ENCODE measurements around the gene SYT12. TPM values are rescaled to one million over a fixed set of nuclear protein-coding genes. Genes with fewer than 3 reads are reported as not detected.

Gene SYT12
- total and polyA plus RNA-seq, 2 of the 8 experiments (the other 6 are each of a cell fraction or from before 2014, with no cell fraction given) = 1.4 to 3.3 TPM

DNA sequence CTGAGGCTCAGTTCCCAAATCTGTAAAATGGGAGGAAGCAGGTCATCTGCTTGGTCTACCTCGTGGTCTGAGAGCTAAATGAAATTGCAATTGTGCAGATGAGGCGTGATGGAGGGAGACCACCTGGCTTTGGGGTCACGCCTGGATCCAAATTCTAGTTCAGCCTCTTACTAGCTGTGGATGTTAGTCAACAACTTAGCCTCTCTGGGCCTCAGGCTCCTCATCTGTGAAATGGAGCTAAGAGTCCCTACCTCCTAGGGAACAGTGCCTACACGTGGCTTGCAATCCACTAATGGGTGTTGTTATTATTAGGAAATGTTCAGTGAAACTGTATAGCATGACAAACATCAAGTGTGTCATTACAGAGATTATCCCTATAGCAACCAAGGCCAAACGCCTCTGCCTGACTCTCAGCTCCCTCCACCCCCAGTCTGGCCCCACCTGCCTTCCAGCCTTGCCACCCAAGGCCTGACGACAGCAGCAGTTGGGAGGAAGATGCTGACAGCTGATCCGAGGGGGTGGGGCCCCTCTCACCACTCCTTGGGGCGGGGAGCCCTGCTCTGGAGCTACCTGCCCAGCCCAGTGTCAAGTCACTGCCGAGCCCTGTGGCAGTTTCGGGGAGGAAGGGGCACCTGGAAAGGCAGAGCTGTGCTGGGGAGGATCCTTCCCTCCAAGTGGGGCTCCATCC is 32.0 kb downstream of the SYT12 start:
- FAIRE-seq (no peak), DNase-seq (ENCODE audit: low read depth in 1 of 2, low spot score in 2 of 2) (no peak)
- H3K14ac ChIP-seq (ENCODE audit: insufficient read length) = no peak overlapping the region
- 0 out of 2 replicates have a peak overlapping the region, but pooled peaks have one; percentile 2 for H2BK12ac ChIP-seq (ENCODE audit: low read depth, low read length)
- H4K8ac ChIP-seq (ENCODE audit: extremely low read depth, insufficient read depth, low read length) = no peak overlapping the region
- no peak overlapping the region; the same call in 1 of the 2 replicates for H2BK20ac ChIP-seq (ENCODE audit: low read length)
- peaks cover 0 to 13% (median 6%) of the 10 kb centered on the region in 4 experiments; a peak in 5 of 7 replicates for H3K27me3 ChIP-seq (replicated peaks in 1 of 4; ENCODE audit: control insufficient read depth in 3 of 4, extremely low read depth in 1 of 4, insufficient read depth in 3 of 4, low read length in 3 of 4)
- no peak overlapping the region for H3K27ac ChIP-seq (ENCODE audit: low read depth, low read length)
- WGBS, 2 experiments (ENCODE audit: extremely low coverage in 1 of 2, insufficient coverage in 1 of 2, insufficient read length in 1 of 2, insufficient replicate concordance in 2 of 2, low coverage in 1 of 2, low lambda C conversion rate in 2 of 2, missing lambda C conversion rate in 1 of 2) = 67% methylated on average over 7 of the region's 10 CpGs; no CpG with 5 or more reads in 1 of the 2 experiments
- H2BK15ac ChIP-seq (ENCODE audit: low read length) = no peak overlapping the region
- H3K4ac ChIP-seq (replicated peaks; ENCODE audit: insufficient read length, low read depth, low read length) = no peak overlapping the region
- H3K4me2 ChIP-seq (ENCODE audit: insufficient read depth in 1 of 2, low read depth in 2 of 2, low read length in 2 of 2) = no peak overlapping the region; a peak in 1 of 4 replicates
- H3K36me3 ChIP-seq (ENCODE audit: control insufficient read depth in 2 of 4, insufficient read depth in 4 of 4, low read length in 3 of 4) = no peaks in the 10 kb centered on the region
- H3K79me1 ChIP-seq (ENCODE audit: low read depth, low read length) = no peaks in the 10 kb centered on the region
- no peak overlapping the region for H3K23ac ChIP-seq (ENCODE audit: insufficient read length)
- H2AK5ac ChIP-seq (ENCODE audit: low read depth, low read length) = peak overlapping the region; percentile 7; the same call in 1 of the 2 replicates
- H4K91ac ChIP-seq (replicated peaks; ENCODE audit: insufficient read length, low read length) = no peak overlapping the region
- H4K20me1 ChIP-seq (replicated peaks in 1 of 2; ENCODE audit: control insufficient read depth in 1 of 2, insufficient read depth in 2 of 2, low read length in 2 of 2) = no peaks in the 10 kb centered on the region
- H3K18ac ChIP-seq (ENCODE audit: extremely low read depth, low read length) = no peak overlapping the region
- H3K9ac ChIP-seq (replicated peaks in 1 of 4; ENCODE audit: extremely low read depth in 1 of 4, low read depth in 3 of 4, low read length in 3 of 4) = no peak overlapping the region
- no peak for TF ChIP-seq SUZ12 (IDR thresholded peaks at IDR 0.05; ENCODE audit: low read length)
- TF ChIP-seq NRF1 (IDR thresholded peaks at IDR 0.05; ENCODE audit: low read depth, low read length) = no peak
- 0 out of 4 replicates have a peak, but pooled peaks of 1 of the 2 experiments have one; percentile 6 for TF ChIP-seq SIN3A (conservative IDR thresholded peaks at IDR 0.05 in 1 of 2, IDR thresholded peaks at IDR 0.05 in 1 of 2; ENCODE audit: low read depth in 1 of 2, low read length in 2 of 2)
- TF ChIP-seq KDM1A (IDR thresholded peaks at IDR 0.05; ENCODE audit: borderline replicate concordance, low read length) = peak; percentile 74; the same call in 1 of the 2 replicates
- POLR2A ChIA-PET (ENCODE audit: partially characterized antibody) = interaction anchor here (0.7 to 2.9 kb wide), 4 partner anchors 16 to 96 kb away, joined by 3 to 16 read pairs (median 4); no protein-coding TSS in a partner anchor
- H4K5ac ChIP-seq (ENCODE audit: insufficient read length, low read depth, low read length) = no peak overlapping the region
- no peak overlapping the region for H2AFZ ChIP-seq (ENCODE audit: low read length)
- no peaks in the 10 kb centered on the region for H3K9me3 ChIP-seq (ENCODE audit: insufficient read depth in 2 of 2, low read depth in 1 of 2, low read length in 1 of 2)
- no peak overlapping the region for H3K4me3 ChIP-seq (ENCODE audit: extremely low read depth in 1 of 4, insufficient read depth in 2 of 4, low read depth in 3 of 4, low read length in 4 of 4)
- peaks cover 4 to 25% (median 15%) of the 10 kb centered on the region in 4 experiments for H3K4me1 ChIP-seq (replicated peaks in 1 of 4; ENCODE audit: control insufficient read depth in 3 of 4, insufficient read depth in 4 of 4, low read length in 3 of 4)
- CTCF ChIA-PET (ENCODE audit: partially characterized antibody) = interaction anchor here (0.6 to 5.1 kb wide), 17 partner anchors 8 to 377 kb away, joined by 3 to 69 read pairs (median 4); partner anchors contain the start of genes ANKRD13D, RBM4B and SYT12
- H2BK5ac ChIP-seq (ENCODE audit: low read depth, low read length) = no peak overlapping the region
- H3K56ac ChIP-seq (replicated peaks; ENCODE audit: insufficient read length, low read depth, low read length) = no peak overlapping the region
- H3K79me2 ChIP-seq (ENCODE audit: control insufficient read depth in 1 of 2, insufficient read depth in 2 of 2, low read length in 2 of 2) = no peaks in the 10 kb centered on the region
- H3K23me2 ChIP-seq (ENCODE audit: low read depth, low read length) = peaks cover 6% of the 10 kb centered on the region; the same call in 1 of the 2 replicates
- no peak overlapping the region for H2BK120ac ChIP-seq (replicated peaks; ENCODE audit: low read depth, low read length)
